GM12873 (cell line): ENCODE results near the gene TPM4.

Experiments used
- TF ChIP-seq, protein P1 (sequence below): IDR thresholded peaks from 2 replicates; pipeline ENCODE4 v1.5.1; 2012; ENCODE audit warnings: low read depth, mild to moderate bottlenecking, moderate library complexity, low read length, control low read depth; ENCODE audit not compliant: insufficient read depth; ENCODE audit errors: missing control alignments

The TPM4 gene

DNA sequence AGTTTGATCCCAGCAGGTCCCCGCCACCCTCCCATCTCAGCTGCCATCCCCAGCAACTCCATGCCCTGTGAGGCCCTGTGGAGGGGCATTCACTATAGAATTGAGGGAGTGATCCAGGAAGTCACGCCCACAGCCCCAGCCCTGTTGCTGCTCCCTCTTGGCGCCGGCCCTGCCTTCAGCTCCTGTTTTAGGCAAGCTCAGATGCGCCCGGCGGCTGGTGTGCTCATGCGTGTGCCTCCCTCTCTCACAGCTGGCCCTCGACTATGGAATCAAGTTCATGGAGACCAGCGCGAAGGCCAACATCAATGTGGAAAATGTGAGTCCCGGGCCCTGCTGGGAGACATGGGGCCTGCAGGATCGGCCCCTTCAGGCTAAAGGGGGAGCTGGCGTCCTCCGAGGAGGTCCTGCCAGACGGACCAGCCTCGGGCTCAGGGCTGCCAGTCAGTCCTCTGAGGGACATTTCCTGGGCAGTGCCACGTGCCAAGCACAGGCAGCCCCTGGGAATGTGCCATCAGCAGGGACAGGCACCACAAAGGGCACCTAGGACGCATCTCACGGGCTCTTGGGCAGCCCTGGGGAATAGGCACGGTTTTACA is 51.6 kb downstream of the TPM4 start:
- TF ChIP-seq, protein P1, sequence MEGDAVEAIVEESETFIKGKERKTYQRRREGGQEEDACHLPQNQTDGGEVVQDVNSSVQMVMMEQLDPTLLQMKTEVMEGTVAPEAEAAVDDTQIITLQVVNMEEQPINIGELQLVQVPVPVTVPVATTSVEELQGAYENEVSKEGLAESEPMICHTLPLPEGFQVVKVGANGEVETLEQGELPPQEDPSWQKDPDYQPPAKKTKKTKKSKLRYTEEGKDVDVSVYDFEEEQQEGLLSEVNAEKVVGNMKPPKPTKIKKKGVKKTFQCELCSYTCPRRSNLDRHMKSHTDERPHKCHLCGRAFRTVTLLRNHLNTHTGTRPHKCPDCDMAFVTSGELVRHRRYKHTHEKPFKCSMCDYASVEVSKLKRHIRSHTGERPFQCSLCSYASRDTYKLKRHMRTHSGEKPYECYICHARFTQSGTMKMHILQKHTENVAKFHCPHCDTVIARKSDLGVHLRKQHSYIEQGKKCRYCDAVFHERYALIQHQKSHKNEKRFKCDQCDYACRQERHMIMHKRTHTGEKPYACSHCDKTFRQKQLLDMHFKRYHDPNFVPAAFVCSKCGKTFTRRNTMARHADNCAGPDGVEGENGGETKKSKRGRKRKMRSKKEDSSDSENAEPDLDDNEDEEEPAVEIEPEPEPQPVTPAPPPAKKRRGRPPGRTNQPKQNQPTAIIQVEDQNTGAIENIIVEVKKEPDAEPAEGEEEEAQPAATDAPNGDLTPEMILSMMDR: no peak

GRCh38 chr19:16131648-16132047 is 55.4 kb downstream of the TPM4 start:
- TF ChIP-seq, protein P1: no peak

GRCh38 chr19:16133818-16134217 is 57.5 kb downstream of the TPM4 start:
- TF ChIP-seq, protein P1: no peak

DNA sequence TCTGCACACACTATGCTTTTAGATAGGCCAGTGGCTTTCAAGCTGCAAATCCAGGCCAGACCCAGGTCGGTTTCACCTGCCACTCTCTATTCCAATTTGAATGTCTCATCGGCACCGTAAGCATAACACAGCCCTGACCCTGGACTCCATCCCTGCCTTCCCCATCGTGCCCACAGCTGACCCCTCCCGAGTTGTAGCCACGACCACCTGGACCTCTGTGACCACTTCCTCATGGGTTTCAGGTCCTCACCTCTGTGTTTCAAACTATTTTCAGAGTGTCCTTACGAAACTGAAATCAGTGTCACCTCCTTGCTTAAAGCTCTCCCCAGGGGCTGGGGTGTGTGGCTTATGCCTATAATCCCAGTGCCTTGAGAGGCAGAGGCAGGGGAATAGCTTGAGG is 58.2 kb downstream of the TPM4 start:
- TF ChIP-seq, protein P1: no peak

DNA sequence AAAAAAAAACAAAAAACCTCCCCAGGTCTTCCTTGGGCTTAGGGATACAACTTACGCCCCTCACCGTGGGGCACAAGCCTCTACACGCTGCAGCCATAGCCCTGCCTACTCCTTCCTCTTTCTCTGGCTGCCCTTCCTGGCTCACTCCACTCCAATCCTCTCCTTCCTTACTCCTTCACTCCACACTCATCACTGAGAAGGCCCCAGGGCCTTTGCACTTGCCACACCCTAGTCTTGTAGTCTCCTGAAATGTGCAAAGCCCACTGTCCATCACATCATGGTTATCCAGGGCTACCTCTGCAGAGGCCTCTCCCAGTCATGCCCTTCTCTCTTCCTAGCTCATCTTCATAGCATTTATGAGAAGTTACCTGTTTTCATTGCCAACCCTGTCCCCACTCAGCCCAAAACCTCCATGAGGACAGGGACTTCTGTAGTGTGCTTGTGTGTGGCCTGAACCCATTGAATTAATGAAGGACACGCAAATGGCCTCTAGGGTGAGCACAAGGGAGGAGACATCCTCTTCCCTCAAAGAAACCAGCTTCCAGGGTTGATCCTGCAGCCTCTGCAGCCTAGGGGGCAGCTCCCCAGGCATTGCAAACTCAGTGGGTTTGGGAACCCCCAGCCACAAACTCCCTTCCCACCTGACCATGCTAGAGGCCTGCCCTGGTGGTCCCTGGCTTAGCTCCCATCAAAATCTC is 59.3 kb downstream of the TPM4 start:
- TF ChIP-seq, protein P1: no peak

DNA sequence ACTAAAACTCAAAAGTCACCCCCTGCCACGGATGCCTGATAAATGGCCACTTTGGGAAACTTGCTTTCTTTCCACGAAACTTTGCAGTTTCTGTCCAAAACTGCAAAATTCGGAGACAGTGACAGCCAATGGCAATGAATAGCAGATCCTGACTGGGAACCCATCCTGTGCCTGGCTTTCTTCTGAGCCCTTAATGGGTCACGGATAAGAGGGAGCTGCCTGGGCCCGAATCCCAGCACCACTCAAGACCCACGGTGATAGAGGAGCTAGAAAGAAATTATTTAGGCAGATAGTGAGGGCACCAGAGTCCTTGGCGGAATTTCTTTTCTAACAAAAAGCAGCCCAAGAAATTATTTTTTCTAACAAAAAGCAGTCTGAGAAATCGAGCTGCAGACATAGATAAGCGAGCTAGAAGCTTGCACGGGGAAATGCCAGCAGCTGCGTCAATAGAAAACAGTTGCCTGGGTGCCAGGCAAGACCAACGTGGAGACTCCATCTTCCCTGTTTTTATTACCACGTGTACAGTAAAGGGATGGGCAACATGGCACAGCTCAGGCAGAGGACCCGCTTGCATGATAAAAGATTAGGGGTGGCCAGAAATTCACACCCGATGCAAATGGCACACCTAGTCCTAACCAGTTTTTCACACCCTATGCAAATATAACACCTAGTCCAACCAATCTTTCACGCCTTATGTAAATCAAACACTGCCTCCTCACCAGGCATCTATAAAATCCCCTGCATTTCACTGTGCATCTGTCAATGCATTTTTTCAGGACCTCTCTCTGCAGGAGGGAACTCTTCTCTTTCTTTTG is 60.1 kb downstream of the TPM4 start:
- TF ChIP-seq, protein P1: no peak

DNA sequence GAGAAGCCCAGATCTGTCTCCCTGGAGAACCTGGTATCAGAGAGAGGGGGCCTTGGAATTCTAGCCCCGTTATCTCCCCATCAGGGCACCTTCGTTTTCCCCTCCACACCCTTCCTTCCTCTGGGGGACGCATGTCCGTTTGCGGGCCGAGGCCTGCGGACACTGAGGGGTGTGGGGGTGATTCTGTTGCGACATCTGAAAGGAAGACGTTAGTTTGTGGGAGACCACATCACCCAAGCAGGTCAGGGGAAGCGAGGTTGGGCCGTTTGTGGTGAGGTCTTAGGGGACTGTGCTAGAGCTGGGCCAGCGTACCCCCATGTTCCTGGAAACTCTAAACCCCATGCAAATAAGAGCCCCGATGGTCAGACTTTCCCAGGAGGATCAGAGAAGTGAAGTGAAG is 63.5 kb downstream of the TPM4 start:
- TF ChIP-seq, protein P1: no peak
